PFSK-1 (cell line): ENCODE results near the gene CCDC88C.

ENCODE experiments used
- FOXP2 ChIP-seq: optimal IDR thresholded peaks from 2 replicates; pipeline ENCODE3; 2011; ENCODE audit warnings: borderline replicate concordance, control low read depth, inconsistent platforms; ENCODE audit not compliant: insufficient read depth; ENCODE audit errors: extremely low read length, extremely low read depth
- POLR2AphosphoS5 ChIP-seq: IDR thresholded peaks from 2 replicates; pipeline ENCODE4 v1.6.1; 2012; ENCODE audit warnings: low read depth, mild to moderate bottlenecking, control low read depth, low read length, moderate library complexity
- SIN3A ChIP-seq: IDR thresholded peaks from 2 replicates; pipeline ENCODE4 v1.6.1; 2012; ENCODE audit warnings: mild to moderate bottlenecking, low read length, moderate library complexity, borderline replicate concordance; ENCODE audit not compliant: insufficient read depth
- TAF1 ChIP-seq: IDR thresholded peaks from 2 replicates; pipeline ENCODE4 v1.6.1; 2012; ENCODE audit warnings: low read length, control low read depth, borderline replicate concordance; ENCODE audit not compliant: insufficient read depth
- TF ChIP-seq, protein P1 (sequence below), 2 experiments: IDR thresholded peaks; 2 replicates each; pipeline versions ENCODE4 v1.6.1 to v1.8.0; 2011 to 2012; ENCODE audit warnings: low read depth in 2 of 2, low read length in 2 of 2, control low read depth in 1 of 2, inconsistent platforms in 1 of 2, mild to moderate bottlenecking in 1 of 2, moderate library complexity in 1 of 2; ENCODE audit not compliant: insufficient read depth in 1 of 2

CCDC88C gene

DNA sequence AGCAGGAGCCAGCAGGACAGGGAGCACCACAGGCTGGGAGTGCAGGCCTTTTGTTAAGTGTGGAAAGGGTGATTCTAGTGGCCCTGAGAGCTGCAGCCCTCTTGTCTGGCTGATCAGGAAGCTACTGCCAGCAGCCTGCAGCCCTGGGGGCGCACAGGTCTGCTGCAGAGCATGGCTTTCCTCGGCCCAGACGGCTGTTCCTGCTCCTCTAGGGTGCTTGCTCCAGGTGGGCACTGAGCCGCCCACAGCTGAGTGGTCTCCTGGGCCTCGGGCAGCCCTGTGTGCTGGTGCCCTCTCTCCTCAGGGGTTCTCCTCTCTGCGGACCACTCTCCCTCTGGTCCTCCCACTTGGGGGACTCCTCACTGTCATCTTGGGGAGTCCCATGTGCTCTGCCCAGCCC lies 18.9 kb downstream of the CCDC88C start:
- TF ChIP-seq, protein P1, sequence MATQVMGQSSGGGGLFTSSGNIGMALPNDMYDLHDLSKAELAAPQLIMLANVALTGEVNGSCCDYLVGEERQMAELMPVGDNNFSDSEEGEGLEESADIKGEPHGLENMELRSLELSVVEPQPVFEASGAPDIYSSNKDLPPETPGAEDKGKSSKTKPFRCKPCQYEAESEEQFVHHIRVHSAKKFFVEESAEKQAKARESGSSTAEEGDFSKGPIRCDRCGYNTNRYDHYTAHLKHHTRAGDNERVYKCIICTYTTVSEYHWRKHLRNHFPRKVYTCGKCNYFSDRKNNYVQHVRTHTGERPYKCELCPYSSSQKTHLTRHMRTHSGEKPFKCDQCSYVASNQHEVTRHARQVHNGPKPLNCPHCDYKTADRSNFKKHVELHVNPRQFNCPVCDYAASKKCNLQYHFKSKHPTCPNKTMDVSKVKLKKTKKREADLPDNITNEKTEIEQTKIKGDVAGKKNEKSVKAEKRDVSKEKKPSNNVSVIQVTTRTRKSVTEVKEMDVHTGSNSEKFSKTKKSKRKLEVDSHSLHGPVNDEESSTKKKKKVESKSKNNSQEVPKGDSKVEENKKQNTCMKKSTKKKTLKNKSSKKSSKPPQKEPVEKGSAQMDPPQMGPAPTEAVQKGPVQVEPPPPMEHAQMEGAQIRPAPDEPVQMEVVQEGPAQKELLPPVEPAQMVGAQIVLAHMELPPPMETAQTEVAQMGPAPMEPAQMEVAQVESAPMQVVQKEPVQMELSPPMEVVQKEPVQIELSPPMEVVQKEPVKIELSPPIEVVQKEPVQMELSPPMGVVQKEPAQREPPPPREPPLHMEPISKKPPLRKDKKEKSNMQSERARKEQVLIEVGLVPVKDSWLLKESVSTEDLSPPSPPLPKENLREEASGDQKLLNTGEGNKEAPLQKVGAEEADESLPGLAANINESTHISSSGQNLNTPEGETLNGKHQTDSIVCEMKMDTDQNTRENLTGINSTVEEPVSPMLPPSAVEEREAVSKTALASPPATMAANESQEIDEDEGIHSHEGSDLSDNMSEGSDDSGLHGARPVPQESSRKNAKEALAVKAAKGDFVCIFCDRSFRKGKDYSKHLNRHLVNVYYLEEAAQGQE (IDR thresholded peaks at IDR 0.05; ENCODE audit: insufficient read depth in 1 of 2, low read depth in 2 of 2, low read length in 2 of 2): no peak
- TF ChIP-seq POLR2AphosphoS5: no peak

DNA sequence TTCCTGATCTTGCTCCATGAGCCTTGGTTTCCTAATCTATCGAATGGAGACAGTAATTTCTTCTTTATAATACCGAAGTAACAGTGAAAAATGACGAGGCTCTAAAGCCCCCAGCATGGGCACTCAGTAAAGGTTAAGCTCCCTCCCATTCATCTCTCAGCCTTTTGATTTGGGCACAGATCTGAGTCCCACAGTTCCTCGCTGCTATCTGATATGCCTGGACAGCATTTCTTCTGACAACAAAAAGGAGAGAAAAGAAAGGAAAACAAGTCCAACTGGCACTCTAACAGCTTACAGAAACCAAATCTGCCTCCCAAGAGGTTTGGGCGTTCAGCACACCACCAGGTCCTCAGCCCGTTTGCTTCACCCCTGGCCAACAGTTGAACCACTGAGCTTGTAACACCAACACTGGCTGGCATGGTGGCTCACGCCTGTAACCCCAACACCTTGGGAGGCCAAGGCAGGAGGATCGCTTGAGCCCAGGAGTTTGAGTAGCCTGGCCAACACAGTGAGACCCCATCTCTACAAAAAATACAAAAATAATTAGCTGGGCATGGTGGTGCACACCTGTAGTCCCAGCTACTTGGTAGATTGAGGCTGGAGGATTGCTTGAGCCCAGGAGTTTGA lies 19.5 kb downstream of the CCDC88C start:
- TF ChIP-seq POLR2AphosphoS5 (no peak), SIN3A (no peak), FOXP2 (no peak), TAF1 (no peak)
- TF ChIP-seq, protein P1 (IDR thresholded peaks at IDR 0.05; ENCODE audit: insufficient read depth in 1 of 2, low read depth in 2 of 2, low read length in 2 of 2): no peak

DNA sequence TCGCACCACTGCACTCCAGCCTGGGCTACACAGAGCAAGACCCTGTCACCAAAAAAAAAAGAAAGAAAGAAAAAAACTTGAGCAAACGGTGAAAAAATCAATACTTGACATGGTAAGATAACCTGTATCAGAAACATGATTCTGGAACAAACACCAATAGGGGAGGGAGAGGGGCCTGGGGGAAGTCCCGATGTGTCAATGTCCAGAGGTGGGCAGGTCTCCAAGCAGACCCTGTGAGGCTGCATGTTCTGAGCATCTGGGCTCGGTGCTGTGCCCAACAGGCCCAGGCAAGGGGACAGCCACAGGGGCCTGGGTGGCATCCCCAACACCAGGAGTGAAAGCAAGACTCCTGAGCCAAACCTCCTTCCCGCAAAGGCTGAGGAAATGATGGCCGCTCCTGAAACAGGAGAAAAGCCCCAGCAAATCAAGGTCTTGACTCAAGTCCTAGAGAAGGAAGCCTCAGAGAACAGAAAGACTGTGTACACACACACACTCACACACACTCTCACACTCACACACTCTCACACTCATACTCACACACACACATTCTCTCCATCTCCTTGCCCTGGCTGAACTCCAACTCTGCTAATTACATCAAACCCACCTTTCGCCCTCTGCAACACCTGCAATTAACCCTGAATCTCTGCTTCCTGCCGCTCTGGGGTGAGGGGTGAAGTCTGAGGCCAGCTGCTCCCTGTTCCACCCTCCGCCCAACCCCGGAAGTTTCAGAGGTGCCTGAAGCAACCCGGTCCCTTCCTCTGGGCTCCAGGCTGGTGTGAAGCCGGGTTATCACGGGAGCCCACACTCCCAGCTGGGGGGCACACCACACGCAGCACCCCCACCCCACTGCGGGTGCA lies 20.4 kb downstream of the CCDC88C start:
- TF ChIP-seq TAF1 (no peak), FOXP2 (no peak), POLR2AphosphoS5 (no peak), SIN3A (no peak)
- TF ChIP-seq, protein P1 (IDR thresholded peaks at IDR 0.05; ENCODE audit: insufficient read depth in 1 of 2, low read depth in 2 of 2, low read length in 2 of 2): no peak

DNA sequence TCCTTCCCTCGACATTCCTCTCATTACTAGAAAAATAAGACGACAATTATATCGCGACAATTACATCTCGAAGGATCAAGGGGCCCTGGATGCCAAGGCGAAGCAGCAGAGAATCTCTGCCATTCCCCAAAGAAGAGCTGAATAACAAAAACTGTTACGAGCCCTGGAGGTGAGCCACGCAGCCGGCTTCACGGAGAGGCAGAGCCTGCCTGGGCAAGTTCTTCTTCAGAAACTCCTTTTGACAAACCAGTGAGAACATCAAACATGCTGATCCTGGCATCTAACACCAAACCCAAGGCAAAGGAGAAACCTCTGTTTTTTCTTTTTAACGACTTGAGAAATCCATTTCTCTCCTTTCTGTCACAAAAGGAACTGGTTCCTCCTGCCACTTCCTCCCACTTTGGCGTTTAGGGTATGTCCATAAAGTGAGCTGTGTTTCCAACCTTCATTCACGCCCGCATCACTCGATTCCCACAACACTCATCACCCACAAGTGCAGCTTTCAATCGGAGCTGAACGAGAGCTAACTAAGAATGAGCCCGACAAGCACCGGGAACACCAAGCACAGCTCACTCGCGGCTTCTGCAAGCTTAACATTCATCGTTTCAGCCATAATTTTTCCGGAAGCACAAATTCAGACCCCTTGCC lies 21.5 kb downstream of the CCDC88C start:
- TF ChIP-seq, protein P1 (IDR thresholded peaks at IDR 0.05; ENCODE audit: insufficient read depth in 1 of 2, low read depth in 2 of 2, low read length in 2 of 2): no peak
- TF ChIP-seq SIN3A: no peak
- TF ChIP-seq POLR2AphosphoS5: no peak
- TF ChIP-seq FOXP2: no peak
- TF ChIP-seq TAF1: no peak
